Activated T-cell treated with anti-CD3 and anti-CD28 coated beads, Interleukin-2, amount 50 U/mL, for 24 hours (primary cell): ENCODE results near the gene IMMP1L.
"Not testable (repeated sequence)": the region's sequence is repeated elsewhere in the genome, so short reads cannot be mapped to it uniquely, and the experiment has no call there.

ENCODE experiments used
- DNase-seq: peaks from one replicate; pipeline ENCODE4 v3.0.0-alpha.2; 2020
- H3K27ac Mint-ChIP-seq: 2 replicates; pipeline ENCODE4 v1.8.0; 2020; ENCODE audit warnings: mild to moderate bottlenecking, mixed read lengths
- H3K27me3 Mint-ChIP-seq: 2 replicates; pipeline ENCODE4 v1.8.0; 2020; ENCODE audit warnings: mixed read lengths
- H3K36me3 Mint-ChIP-seq: 2 replicates; pipeline ENCODE4 v1.8.0; 2020; ENCODE audit warnings: low read depth, mixed read lengths
- H3K4me1 Mint-ChIP-seq: 2 replicates; pipeline ENCODE4 v1.8.0; 2020; ENCODE audit warnings: low read depth, mixed read lengths
- H3K4me3 Mint-ChIP-seq: 2 replicates; pipeline ENCODE4 v1.8.0; 2020; ENCODE audit warnings: mild to moderate bottlenecking, moderate library complexity, mixed read lengths
- H3K9me3 Mint-ChIP-seq: 2 replicates; pipeline ENCODE4 v1.8.0; 2020; ENCODE audit warnings: mixed read lengths

Gene IMMP1L, protein sequence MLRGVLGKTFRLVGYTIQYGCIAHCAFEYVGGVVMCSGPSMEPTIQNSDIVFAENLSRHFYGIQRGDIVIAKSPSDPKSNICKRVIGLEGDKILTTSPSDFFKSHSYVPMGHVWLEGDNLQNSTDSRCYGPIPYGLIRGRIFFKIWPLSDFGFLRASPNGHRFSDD

DNA sequence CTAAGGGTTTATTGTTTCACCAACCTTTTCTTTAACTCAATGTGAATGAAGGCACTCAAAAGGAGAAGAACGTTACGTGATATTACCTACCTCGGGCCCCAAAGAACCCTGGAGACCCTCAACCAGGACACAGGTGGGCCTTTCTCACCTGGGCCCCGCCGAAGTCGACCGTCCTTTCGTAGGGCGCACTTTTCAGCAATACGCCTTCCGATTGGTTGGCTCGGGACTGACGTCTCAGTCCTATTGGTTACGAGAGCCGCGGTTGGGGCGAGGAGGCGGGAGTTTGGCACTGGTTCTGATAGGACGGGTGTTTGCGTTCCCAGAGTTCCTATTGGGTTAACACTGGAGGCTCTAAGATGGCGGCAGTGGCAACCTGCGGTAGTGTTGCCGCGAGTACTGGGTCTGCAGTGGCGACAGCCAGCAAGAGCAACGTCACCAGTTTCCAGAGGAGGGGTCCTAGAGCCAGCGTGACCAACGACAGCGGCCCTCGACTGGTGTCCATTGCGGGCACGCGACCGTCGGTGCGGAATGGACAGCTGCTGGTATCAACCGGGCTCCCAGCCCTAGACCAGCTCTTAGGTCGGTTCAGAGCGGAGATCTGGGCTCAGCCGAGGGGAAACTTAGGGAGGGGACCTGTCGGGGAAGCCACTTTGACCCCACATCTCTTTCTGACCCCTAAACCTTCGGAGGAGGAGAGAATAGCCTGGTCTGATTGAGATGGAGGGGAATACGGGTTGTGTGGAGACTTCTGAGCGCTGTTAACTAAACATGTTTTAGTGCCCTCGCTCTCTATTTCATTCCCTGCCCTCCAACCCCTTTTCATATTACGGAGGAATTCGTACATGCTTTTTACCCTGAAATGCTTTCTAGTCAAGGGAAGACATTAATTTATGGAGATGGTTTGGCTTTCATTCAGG is at the start of gene IMMP1L, which contains the start of gene ELP4:
IMMP1L (minus strand) TSS at position 194 of the 917 bp plus-strand sequence. CDS start 46,346 bp downstream, outside the sequence.
ELP4 (plus strand) TSS at position 339 of the 917 bp plus-strand sequence; CDS start at position 357, 18 bp downstream.
- Mint-ChIP-seq H3K4me3 (peak within 1 kb of the TSS; percentile 98), H3K27ac (peak within 1 kb of the TSS; percentile 97), H3K36me3 (peaks cover 34% of the 10 kb centered on the region), H3K27me3 (no peaks in the 10 kb centered on the region), H3K4me1 (peaks cover 43% of the 10 kb centered on the region), H3K9me3 (no peaks in the 10 kb centered on the region)
- peak; percentile 94 for DNase-seq

- H3K4me3 Mint-ChIP-seq: no peak overlapping the region
Measured at GRCh38 chr11:31558001-31558400, 48.6 kb upstream of the IMMP1L start.

DNA sequence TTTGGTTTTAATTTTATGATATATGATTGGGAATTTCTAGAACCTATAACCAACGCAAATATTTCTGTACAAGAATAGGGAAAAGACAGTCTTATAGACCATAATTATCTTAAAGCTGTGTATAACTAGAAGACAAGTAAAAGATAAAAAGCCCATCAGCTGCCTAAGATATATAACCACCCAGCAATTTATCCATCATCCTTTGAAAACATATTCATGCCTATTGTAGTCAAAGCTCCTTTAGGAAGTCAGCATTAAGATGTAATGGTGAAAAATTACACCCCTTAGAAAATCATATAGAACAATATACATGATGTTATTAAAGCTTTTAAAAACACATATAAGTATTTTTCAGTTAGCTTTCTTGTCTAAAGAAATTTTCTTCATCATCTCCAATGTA is 46.5 kb upstream of the IMMP1L start:
- Mint-ChIP-seq H3K4me3 (no peak overlapping the region), H3K27me3 (no peaks in the 10 kb centered on the region), H3K27ac (no peak overlapping the region), H3K9me3 (no peaks in the 10 kb centered on the region), H3K36me3 (peaks cover 2% of the 10 kb centered on the region), H3K4me1 (no peaks in the 10 kb centered on the region)
- no peak for DNase-seq

More at GRCh38 chr11:31558001-31558400, 48.6 kb upstream of the IMMP1L start:
- Mint-ChIP-seq H3K4me1 (no peaks in the 10 kb centered on the region), H3K36me3 (peaks cover 2% of the 10 kb centered on the region), H3K27ac (no peak overlapping the region), H3K9me3 (no peaks in the 10 kb centered on the region), H3K27me3 (no peaks in the 10 kb centered on the region)
- no peak for DNase-seq

GRCh38 chr11:31542862-31543261 is 33.4 kb upstream of the IMMP1L start:
- no peaks in the 10 kb centered on the region for H3K4me1 Mint-ChIP-seq
- no peak overlapping the region for H3K27ac Mint-ChIP-seq
- H3K4me3 Mint-ChIP-seq: no peak overlapping the region
- peaks cover 50% of the 10 kb centered on the region for H3K36me3 Mint-ChIP-seq
- no peaks in the 10 kb centered on the region for H3K27me3 Mint-ChIP-seq
- DNase-seq: no peak
- H3K9me3 Mint-ChIP-seq: peaks cover 4% of the 10 kb centered on the region

- no peak overlapping the region for H3K27ac Mint-ChIP-seq
- H3K4me3 Mint-ChIP-seq: no peak overlapping the region
- H3K36me3 Mint-ChIP-seq: peaks cover 42% of the 10 kb centered on the region
- no peaks in the 10 kb centered on the region for H3K27me3 Mint-ChIP-seq
- DNase-seq: no peak
- H3K9me3 Mint-ChIP-seq: no peaks in the 10 kb centered on the region
- H3K4me1 Mint-ChIP-seq: peaks cover 1% of the 10 kb centered on the region
Measured at GRCh38 chr11:31535479-31535878, 26.1 kb upstream of the IMMP1L start.

- Mint-ChIP-seq H3K4me1 (peaks cover 1% of the 10 kb centered on the region), H3K9me3 (no peaks in the 10 kb centered on the region), H3K36me3 (peaks cover 21% of the 10 kb centered on the region), H3K27ac (no peak overlapping the region), H3K4me3 (no peak overlapping the region), H3K27me3 (no peaks in the 10 kb centered on the region)
- no peak for DNase-seq
Measured at GRCh38 chr11:31531293-31531692, 21.9 kb upstream of the IMMP1L start.

DNA sequence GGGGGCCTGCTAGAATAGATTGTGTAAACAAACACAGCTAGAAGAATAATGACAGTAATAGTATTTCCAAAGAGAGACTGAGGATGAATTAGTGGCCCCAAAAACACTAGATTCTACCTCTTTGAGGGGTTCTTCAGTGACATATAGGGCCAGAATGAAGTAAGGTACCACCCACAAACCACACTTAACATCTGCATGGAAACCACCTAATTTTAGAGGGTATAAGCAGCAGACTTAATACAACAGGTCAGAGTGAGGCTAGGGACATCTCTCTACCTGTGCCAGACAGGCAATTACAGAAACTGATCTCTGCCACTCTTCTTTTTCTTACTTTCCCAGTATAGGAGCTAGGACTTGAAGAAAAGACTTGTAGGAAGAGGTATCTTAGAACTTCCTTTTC is 20.3 kb upstream of the IMMP1L start:
- Mint-ChIP-seq H3K27ac (no peak overlapping the region), H3K36me3 (peaks cover 13% of the 10 kb centered on the region), H3K9me3 (no peaks in the 10 kb centered on the region), H3K4me3 (no peak overlapping the region), H3K27me3 (no peaks in the 10 kb centered on the region), H3K4me1 (peaks cover 1% of the 10 kb centered on the region)
- no peak for DNase-seq

- H3K27ac Mint-ChIP-seq: no peak overlapping the region
- H3K36me3 Mint-ChIP-seq: peaks cover 12% of the 10 kb centered on the region
- H3K4me1 Mint-ChIP-seq: peaks cover 1% of the 10 kb centered on the region
- no peaks in the 10 kb centered on the region for H3K9me3 Mint-ChIP-seq
- H3K4me3 Mint-ChIP-seq: no peak overlapping the region
- no peak for DNase-seq
- no peaks in the 10 kb centered on the region for H3K27me3 Mint-ChIP-seq
Measured at GRCh38 chr11:31529189-31529588, 19.8 kb upstream of the IMMP1L start.

- Mint-ChIP-seq H3K9me3 (no peaks in the 10 kb centered on the region), H3K36me3 (peaks cover 13% of the 10 kb centered on the region), H3K27ac (no peak overlapping the region), H3K4me1 (no peaks in the 10 kb centered on the region), H3K27me3 (no peaks in the 10 kb centered on the region), H3K4me3 (no peak overlapping the region)
- DNase-seq: no peak
Measured at GRCh38 chr11:31521497-31522150, 12.2 kb upstream of the IMMP1L start.

- no peaks in the 10 kb centered on the region for H3K9me3 Mint-ChIP-seq
- peaks cover 17% of the 10 kb centered on the region for H3K36me3 Mint-ChIP-seq
- H3K27ac Mint-ChIP-seq: no peak overlapping the region
- H3K4me3 Mint-ChIP-seq: no peak overlapping the region
- no peaks in the 10 kb centered on the region for H3K27me3 Mint-ChIP-seq
- no peak for DNase-seq
- peaks cover 30% of the 10 kb centered on the region for H3K4me1 Mint-ChIP-seq
Measured at GRCh38 chr11:31512117-31512516, 2.7 kb upstream of the IMMP1L start.

GRCh38 chr11:31509051-31509428 is 382 bp downstream of the IMMP1L start:
- Mint-ChIP-seq H3K4me1 (peaks cover 48% of the 10 kb centered on the region), H3K36me3 (peaks cover 39% of the 10 kb centered on the region), H3K27me3 (no peaks in the 10 kb centered on the region), H3K27ac (peak overlapping the region; percentile 97), H3K9me3 (no peaks in the 10 kb centered on the region), H3K4me3 (peak overlapping the region; percentile 98)
- no peak for DNase-seq

- H3K4me3 Mint-ChIP-seq: no peak overlapping the region
- H3K27ac Mint-ChIP-seq: no peak overlapping the region
- H3K27me3 Mint-ChIP-seq: no peaks in the 10 kb centered on the region
- DNase-seq: no peak
- peaks cover 31% of the 10 kb centered on the region for H3K4me1 Mint-ChIP-seq
- H3K36me3 Mint-ChIP-seq: peaks cover 59% of the 10 kb centered on the region
- H3K9me3 Mint-ChIP-seq: no peaks in the 10 kb centered on the region
Measured at GRCh38 chr11:31500560-31500959, 8.9 kb downstream of the IMMP1L start.

DNA sequence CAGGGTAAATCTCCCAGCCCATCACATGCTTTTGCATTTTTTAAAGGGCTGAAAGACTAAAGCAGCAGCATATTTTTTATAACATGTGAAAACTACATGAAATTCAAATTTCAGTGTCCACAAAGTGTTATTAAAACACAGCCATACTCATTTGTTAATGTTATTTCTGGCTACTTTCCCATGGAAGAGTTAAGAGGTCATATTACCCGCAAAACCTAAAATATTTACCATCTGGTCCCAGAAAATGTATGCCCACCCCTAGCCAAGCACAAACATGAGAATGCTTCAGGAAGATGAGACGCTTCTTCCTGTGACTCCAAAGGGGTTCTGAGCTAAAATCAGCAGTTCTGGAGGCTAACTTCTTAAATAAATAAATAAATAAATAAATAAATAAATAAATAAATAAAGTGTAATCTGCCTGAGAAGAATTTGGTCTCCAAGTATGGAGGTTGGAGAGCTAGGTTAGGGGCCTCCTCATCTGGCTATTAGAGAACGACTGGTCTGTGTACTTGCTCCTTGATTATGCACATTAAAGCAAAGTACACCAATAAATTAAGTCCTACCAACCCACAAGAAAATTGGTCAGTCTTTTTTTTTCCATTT is 9.7 kb downstream of the IMMP1L start:
- Mint-ChIP-seq H3K9me3 (peaks cover 5% of the 10 kb centered on the region), H3K4me1 (peaks cover 27% of the 10 kb centered on the region), H3K4me3 (no peak overlapping the region), H3K36me3 (peaks cover 59% of the 10 kb centered on the region), H3K27me3 (no peaks in the 10 kb centered on the region), H3K27ac (no peak overlapping the region)
- DNase-seq: no peak

DNA sequence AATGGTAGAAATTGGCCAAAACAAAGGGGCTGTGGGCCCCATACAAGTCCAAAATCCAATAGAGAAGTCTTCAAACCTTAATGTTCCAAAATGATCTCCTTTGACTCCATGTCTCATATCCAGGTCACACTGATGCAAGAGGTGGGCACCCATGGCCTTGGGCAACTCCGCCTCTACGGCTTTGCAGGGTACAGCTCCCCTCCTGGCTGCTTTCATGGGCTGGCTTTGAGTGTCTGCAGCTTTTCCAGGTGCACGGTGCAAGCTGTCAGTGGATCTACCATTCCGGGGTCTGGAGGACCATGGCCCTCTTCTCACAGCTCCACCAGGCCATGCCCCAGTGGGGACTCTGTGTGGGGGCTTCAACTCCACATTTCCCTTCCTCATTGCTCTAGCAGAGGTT is 15.7 kb downstream of the IMMP1L start:
- DNase-seq, H3K27ac Mint-ChIP-seq, H3K27me3 Mint-ChIP-seq, H3K4me3 Mint-ChIP-seq: not testable (repeated sequence)
- Mint-ChIP-seq H3K36me3 (peaks cover 59% of the 10 kb centered on the region), H3K9me3 (peaks cover 17% of the 10 kb centered on the region), H3K4me1 (peaks cover 45% of the 10 kb centered on the region)
